ENCODE results near the gene LSM5.
A peak's percentile ranks its signal among the peaks of the same experiment; 100 is the strongest.

Gene LSM5

GRCh38 chr7:32496052-32496813 lies 6.1 kb upstream of the LSM5 start:
- DNase-seq (ENCODE audit: extremely low read depth, low read depth): no peak
- TF ChIP-seq CTCF (IDR thresholded peaks at IDR 0.05; ENCODE audit: low read depth, low read length, missing control alignments): no peak

GRCh38 chr7:32495298-32496051 lies 5.3 kb upstream of the LSM5 start, which contains the start of gene AVL9:
TSS of gene AVL9 (plus strand) at chr7:32495489. CDS start at chr7:32495710, 221 bp downstream.
- peak; percentile 78 for DNase-seq (ENCODE audit: extremely low read depth, low read depth)
- H3K4me3 ChIP-seq (replicated peaks; ENCODE audit: low read depth, low read length): peak within 1 kb of the TSS; percentile 88
- no peak for TF ChIP-seq CTCF (IDR thresholded peaks at IDR 0.05; ENCODE audit: low read depth, low read length, missing control alignments)

More at GRCh38 chr7:32496052-32496813, 6.1 kb upstream of the LSM5 start:
- H3K4me3 ChIP-seq (replicated peaks; ENCODE audit: low read depth, low read length): peak overlapping the region; percentile 88

GRCh38 chr7:32494946-32495297 lies 4.7 kb upstream of the LSM5 start:
- no peak for TF ChIP-seq CTCF (IDR thresholded peaks at IDR 0.05; ENCODE audit: low read depth, low read length, missing control alignments)
- H3K4me3 ChIP-seq (replicated peaks; ENCODE audit: low read depth, low read length): peak overlapping the region; percentile 88
- no peak for DNase-seq (ENCODE audit: extremely low read depth, low read depth)

GRCh38 chr7:32489788-32490126 lies 423 bp downstream of the LSM5 start:
- TF ChIP-seq CTCF (IDR thresholded peaks at IDR 0.05; ENCODE audit: low read depth, low read length, missing control alignments): no peak
- DNase-seq (ENCODE audit: extremely low read depth, low read depth): no peak
- H3K4me3 ChIP-seq (replicated peaks; ENCODE audit: low read depth, low read length): peak overlapping the region; percentile 81

- DNase-seq (ENCODE audit: extremely low read depth, low read depth): no peak
- H3K4me3 ChIP-seq (replicated peaks; ENCODE audit: low read depth, low read length): no peak overlapping the region
- TF ChIP-seq CTCF (IDR thresholded peaks at IDR 0.05; ENCODE audit: low read depth, low read length, missing control alignments): no peak
Observed at GRCh38 chr7:32481921-32482320, 8.3 kb downstream of the LSM5 start.

GRCh38 chr7:32481176-32481575 lies 9.0 kb downstream of the LSM5 start:
- DNase-seq (ENCODE audit: extremely low read depth, low read depth): no peak
- no peak overlapping the region for H3K4me3 ChIP-seq (replicated peaks; ENCODE audit: low read depth, low read length)
- TF ChIP-seq CTCF (IDR thresholded peaks at IDR 0.05; ENCODE audit: low read depth, low read length, missing control alignments): no peak

All from HFF-Myc (cell line).